HG03095 (cell line): ENCODE data around the gene UHRF2.
"Not testable (repeated sequence)": the region's sequence is repeated elsewhere in the genome, so short reads cannot be mapped to it uniquely, and the experiment has no call there.

Source experiments
- ATAC-seq: cut with Tn5 transposase; IDR thresholded peaks from one replicate; pipeline ENCODE4 v1.9.1; 2021; ENCODE audit warnings: moderate library complexity; ENCODE audit not compliant: unreplicated experiment

Gene UHRF2

DNA sequence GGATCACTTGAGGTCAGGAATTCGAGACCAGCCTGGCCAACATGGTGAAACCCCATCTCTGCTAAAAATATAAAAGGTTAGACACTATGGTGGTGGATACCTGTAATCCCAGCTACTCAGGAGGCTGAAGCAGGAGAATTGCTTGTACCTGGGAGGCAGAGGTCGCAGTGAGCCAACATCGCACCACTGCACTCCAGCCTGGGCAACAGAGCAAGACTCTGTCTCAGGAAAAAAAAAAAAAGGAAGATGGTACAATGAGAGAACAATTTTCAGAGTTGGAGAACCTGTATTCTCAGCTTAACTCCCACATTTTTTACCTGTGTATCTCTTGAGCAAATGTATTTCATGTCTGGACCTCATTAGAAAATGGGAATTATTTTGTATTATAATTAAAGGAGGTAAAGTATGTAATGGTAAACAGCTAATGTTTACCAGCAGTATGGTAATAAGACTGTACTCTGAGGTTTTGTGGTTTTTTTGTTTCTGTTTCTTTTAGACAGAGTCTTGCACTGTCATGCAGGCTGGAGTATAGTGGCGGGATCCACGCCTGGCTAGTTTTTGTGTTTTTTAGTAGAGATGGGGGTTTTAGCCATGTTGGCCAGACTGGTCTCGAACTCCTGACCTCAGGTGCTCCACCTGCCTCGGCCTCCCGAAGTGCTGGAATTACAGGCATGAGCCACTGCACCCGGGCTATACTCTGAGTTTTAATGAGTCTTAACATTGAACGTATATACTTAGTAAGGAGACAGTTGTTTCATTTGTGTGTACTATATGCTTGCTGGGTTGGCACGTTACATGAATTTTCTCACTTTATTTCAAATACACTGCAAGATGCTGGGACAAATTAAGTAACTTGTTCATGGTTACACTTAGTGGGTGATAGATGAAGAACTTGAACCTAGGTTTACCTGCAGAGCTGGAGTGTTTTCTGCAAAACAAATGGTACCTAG, 16.2 kb downstream of the UHRF2 start:
- ATAC-seq, result peak; percentile 94

DNA sequence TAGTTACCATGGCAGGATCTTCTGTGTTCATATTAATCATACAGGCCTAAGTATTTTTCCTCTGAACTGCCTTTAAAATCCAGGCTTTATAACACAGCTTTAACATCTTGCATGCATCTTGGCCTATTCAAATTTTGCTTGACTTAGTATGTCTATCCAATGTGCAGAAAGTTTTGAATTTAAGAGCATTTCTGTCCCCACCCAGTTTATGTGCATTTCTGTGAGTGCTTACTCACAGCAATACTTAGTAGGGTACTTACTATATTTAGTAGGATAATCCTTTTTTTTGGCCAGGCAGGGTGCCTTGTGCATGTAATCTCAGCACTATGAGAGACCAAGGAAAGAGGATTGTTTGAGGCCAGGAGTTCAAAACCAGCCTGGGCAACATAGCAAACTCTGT, 18.0 kb downstream of the UHRF2 start:
- no peak for ATAC-seq

DNA sequence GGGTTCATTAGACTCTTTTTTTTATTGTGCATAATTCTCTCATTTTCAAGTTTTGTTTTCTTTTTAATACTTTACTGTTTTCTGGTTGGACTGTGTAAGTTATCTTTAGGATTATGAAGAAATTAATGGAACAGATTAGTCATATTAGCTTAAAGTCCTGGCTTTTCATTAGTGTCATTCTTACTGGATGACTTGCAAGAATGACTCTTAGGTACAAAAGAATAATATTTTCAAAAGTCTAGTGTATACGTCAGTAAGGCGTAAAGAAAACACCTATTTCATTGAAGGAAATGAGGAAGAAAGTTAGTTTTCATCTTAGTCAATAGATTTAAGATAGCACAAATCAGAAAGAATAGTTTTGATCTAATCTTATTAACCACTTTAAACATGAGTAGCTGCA, 20.4 kb downstream of the UHRF2 start:
- ATAC-seq, result no peak

DNA sequence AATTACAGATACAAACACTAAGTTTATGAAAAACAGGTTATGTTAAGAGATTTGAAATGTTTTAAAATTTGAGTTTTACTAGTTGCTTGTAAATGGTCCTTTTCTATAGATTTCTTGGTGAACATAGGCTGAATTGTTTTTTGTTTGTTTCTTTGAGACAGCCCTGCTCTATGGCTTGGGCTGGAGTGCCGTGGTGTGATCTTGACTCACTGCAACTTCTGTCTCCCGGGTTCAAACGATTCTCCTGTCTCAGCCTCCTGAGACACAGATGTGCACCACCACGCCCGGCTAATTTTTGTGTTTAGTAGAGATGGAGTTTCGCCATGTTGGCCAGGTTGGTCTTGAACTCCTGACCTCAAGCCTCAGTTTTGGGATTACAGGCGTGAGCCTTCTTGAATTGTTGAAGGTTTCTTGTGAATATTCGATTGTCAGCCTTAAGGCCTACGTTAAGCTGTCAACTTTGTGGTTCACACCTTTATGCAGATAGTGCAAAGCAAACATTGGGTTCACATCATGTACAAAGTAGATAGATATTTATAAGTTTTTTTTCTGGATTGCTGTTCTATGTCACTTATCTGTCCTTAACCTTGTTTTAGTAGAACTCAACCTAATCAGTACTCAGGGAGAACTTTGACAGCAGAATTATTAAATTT, 26.2 kb downstream of the UHRF2 start:
- no peak for ATAC-seq

DNA sequence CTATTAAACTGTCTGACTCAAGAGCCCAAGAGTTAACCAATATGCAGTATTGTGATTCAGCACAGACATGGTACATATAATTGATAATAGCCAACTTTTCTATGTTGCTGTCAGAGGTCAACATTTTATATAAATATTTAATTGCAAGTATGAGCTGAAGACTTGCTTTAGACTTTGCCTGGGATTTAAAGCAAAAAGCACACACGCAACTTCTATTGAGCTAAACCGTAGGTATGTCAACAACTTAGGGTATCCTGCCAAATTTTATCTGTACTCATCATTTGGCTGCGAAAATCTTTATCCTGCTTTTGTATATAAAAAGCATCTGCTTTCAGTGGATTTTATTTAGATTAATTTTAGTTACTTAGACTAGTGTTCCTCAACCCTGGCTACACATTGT, 27.4 kb downstream of the UHRF2 start:
- ATAC-seq, result no peak

DNA sequence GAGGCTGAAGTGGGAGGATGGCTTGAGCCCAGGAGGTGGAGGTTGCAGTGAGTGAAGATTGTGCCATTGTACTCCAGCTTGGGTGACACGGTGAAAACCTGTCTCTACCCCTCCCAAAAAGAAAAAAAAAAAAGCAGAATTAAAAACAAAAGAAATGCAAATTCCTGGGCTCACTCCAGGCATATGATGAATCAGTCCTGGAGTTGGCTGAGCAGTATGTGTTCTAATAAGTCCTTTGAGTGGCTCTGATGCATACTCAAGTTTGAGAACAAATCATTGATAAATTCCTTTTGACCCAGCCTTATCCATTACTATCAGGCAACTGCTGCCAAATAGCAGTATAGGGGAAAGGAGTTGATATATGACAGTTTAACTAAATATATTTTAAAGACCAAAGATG, 28.3 kb downstream of the UHRF2 start:
- ATAC-seq, result no peak

DNA sequence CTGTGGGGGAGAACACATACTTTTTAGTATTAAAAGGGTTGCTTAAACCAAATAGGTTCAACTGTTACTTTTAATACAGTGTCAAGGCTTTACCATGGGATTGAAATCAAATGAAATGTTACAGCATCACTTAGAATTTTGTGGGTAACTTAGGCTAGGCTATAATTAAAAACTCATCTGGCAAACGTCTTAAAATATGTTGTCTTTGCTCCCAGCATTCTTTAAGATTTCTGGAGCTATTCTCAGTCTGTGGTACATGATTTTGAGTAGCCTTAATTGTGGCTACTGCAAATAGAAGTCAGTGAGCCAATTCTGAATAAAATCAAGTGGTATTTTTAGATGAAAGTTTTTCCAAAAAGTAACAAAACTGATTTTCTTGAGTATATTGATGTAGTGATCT, 30.7 kb downstream of the UHRF2 start:
- no peak for ATAC-seq

DNA sequence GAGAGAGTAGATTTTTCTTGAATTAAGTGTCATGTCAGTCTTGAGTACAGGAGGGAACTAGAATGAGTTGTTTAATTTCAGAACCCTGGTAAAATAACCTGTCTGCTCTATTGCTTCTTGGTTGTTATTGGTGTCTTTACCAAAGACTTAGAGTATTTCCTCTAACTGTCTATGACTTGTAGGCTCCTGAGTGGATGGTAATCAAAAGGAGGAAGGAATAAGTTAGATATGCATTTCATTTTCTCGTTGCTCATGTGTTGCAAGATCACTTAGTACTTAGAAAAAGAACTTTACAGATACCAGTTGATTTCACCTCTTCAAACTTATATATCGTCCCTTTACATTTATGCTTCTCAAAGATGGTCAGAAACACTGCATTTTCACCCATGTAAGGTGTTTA, 31.1 kb downstream of the UHRF2 start:
- ATAC-seq, result no peak

DNA sequence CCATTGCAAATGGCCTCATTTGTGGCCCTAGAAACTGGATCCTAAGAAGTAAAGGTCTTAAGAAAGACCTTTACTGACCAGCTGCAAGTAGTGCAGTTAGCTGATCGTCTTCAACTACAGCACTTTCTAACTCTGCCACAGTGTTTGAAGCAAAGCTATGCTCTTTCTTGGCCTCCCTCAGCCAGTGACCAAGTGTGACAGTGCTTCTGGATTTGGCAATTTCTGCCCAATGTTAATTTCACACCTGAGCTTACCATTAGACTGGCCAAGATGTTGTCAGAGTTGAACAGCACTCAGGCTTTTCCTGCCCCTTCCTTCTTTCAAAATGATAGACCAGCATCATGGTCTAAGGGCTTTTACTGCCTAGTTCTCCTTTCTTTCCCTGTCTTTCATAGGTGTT, 36.1 kb downstream of the UHRF2 start:
- no peak for ATAC-seq

DNA sequence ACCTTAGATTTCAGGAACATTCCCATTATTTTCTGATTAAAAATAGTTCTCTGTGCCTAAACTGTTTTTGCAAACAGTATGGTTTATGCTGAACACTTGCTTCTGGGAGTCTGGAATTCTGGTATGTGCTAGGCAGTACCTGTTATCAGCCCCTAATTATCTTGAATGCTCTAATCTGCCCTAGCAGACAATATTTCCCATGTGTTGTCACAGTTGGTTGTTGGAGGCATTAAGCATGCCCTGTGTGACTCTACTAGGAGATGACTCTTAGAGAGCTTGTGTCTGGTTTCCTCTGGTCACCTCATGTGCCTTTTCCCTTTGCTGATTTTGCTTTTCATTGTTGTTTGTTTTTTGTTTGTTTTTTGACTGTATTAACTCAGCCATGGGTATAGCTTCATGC, 36.6 kb downstream of the UHRF2 start:
- ATAC-seq, result no peak

DNA sequence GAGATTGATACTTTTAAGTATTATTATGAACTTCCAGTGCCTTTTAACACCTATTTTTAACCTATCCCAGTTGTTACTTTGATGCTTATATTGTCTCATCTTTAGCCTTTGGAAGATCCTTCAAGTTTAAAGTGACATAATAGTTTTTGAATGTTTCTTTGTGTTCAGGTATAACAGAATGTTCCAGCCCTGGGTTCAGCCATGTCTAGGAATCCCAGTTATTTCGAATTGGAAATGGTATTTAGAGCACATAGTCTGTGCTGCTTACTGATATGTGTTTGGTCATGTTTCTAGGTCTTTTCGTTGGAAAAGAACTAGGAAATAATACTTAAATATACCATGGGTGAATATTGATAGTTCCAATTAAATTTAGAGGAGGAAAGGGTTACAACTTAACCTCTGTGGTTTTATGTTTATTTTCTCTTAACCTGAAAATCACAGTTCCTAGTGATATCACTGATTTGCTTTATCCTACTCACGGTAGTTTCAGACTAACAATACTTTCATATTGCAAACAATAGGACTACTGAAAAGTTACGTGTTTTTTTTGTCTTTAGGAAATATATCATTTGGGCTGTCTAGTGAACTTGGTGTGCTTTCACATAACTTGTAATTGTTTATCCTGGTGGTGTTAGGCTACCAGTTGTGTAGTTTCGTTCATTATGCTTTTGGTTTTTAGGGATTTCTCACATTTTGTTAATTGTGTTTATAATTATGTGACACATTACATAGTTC, 37.8 kb downstream of the UHRF2 start:
- ATAC-seq, result no peak

DNA sequence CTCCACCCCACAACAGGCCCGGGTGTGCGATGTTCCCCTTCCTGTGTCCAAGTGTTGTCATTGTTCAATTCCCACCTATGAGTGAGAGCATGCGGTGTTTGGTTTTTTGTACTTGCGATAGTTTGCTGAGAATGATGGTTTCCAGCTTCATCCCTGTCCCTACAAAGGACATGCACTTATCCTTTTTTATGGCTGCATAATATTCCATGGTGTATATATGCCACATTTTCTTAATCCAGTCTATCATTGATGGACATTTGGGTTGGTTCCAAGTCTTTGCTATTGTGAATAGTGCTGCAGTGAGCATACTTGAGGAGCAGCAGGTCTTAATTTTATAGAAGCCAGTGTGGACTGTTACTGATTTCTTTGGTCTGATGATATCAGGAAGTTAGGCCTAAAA, 42.3 kb downstream of the UHRF2 start:
- ATAC-seq, result not testable (repeated sequence)

DNA sequence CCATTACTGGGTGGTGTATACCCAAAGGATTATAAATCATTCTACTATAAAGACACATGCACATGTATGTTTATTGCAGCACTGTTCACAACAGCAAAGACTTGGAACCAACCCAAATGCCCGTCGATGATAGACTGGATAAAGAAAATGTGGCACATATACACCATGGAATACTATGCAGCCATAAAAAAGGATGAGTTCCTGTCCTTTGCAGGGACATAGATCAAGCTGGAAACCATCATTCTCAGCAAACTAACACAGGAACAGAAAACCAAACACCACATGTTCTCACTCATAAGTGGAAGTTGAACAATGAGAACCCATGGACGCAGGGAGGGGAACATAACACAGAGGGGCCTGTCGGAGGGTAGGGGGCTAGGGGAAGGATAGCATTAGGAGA, 45.7 kb downstream of the UHRF2 start:
- ATAC-seq, result not testable (repeated sequence)

DNA sequence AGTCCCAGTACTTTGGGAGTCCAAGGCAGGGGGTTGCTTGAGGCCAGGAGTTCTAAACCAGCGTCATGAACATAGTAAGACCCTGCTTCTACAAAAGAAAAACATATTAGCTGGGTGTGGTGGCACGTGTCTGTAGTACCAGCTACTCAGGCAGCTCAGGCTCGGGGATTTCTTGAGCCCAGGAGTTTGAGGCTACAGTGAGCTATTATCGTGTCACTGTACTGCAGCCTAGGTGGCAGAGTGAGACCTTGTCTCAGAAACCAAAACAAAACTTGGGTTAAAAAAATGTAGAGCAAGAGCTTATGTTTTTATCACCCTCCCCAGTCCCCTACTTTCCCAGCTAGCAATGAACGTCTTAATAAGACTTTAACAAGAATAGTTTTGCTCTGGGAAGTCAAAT, 46.7 kb downstream of the UHRF2 start:
- no peak for ATAC-seq

DNA sequence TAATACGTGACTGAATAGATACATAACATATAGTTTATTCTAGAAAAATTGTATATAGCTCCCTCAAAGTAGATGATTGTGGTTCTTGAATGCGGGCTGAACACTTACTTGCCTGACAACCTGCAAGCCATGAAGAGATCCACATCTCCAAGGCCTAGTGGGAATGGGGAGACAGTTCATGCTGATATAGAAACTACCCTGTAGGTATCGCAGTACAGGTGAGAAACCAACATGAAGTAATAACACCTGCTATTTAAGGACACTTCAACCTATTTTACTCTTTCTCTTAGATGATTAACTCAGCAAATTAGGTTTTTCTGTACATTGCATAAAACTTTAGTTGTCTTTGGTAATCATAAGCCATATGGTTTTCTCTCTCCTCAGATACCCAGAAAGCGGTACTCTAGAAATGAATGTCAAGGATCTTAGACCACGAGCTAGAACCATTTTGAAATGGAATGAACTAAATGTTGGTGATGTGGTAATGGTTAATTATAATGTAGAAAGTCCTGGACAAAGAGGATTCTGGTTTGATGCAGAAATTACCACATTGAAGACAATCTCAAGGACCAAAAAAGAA, 47.3 kb downstream of the UHRF2 start:
- ATAC-seq, result no peak

DNA sequence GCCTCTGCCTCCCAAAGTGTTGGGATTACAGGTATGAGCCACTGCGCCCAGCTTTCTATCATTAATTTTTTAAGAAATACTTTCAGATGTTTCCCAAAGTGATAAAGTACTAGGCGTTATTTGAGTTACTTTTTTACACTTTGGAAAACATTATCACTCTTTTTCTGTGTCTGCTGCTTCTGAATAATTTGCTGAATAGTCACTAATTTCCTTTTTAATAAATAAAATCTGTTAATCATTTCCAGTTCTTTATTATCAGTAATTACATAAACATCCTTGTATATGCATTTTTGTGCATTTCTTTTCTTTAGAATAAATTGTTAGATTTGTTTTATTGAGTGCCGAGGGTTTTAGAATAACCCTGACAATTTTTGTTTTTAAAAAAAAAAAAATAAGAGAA, 48.6 kb downstream of the UHRF2 start:
- no peak for ATAC-seq

DNA sequence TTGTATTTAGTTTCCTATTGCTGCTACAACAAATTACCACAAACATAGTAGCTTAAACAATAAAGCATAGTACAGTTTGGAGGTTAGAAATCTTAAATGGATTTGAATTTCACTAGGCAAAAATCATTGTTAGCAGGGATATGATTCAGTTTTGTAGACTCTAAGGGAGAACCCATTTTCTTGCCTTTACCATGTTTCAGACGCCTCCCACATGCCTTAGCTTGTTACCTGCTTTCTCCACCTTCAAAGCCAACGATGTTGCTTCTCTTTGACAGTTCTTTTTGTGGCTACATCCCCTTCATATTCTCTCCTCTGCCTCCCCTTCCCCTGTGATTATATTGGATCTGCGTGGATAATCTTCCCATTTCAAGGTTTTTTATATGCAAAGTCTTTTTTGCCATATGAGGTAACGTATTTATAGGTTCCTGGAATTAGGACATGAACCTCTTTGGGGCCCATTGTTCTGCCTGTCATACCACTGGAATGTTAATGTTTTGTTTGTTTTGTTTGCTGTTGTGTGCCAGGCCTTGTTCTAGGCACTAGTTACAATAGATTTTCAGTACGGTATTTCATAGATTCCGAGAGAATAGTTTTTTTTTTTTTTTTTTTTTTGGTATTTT, 54.1 kb downstream of the UHRF2 start:
- ATAC-seq, result no peak

DNA sequence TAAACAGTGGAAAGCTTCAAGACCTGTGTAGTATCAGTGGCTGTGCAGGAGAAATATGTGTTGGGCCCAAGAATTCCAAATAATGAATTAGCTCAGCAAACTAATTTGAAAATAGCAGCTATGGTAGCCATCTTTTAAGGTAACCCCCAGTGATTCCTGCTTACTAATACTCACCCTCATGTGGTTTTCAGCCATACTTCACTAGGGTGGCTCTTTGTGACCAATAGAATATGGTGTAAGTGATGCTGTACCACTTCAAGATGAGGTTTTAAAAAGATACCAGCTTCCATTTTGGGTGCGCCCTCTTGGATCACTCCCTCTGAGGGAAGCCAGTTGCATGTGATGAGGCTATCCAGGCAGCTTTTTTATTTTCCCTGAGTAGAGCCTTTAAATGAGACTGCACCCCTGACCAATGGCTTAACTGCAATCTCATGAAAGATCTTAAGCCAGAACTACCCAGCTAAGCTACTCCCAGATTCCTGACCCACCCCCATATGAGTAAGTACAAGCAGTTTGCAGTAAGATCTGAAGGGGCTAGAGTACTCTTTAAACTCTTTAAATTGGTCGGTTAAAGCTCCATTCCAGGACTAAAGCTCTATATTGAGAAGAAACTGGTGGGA, 58.3 kb downstream of the UHRF2 start:
- ATAC-seq, result no peak

DNA sequence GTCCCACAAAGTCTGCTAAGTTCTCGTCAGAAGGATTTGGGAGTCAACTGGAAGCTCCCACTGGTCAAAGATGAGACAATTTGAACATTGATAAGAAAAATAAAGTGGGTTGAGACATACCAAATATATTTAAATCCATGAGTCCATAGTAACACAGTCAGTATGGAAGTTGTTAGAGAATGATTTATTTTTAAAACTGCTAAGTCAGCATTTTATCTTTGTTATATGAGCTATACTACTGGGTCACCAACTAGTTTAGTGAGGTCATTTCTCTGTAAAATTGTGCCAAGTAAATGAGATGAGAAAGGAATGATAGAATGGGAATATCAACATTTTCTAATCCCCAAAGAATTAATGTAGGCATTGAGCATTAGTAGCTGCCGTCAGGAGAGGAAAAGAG, 60.2 kb downstream of the UHRF2 start:
- ATAC-seq, result no peak

DNA sequence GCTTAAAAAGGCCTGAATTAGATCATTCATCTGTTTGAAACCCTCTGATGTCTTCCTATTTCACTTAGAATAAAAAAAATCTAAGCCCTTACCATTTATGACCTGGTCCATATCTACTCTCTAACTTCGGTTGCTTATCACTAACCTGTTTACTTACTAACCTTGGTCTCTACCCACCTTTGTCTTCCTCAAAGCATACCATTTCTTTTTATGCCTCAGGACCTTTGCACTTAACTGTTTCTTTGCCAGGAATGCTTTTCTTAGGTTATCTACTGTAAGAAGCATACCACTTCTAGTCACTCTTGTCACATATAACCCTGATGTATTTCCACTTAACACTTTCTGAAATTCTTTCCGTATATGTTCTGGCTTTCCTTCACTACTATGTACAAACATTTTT, 67.0 kb downstream of the UHRF2 start:
- no peak for ATAC-seq

DNA sequence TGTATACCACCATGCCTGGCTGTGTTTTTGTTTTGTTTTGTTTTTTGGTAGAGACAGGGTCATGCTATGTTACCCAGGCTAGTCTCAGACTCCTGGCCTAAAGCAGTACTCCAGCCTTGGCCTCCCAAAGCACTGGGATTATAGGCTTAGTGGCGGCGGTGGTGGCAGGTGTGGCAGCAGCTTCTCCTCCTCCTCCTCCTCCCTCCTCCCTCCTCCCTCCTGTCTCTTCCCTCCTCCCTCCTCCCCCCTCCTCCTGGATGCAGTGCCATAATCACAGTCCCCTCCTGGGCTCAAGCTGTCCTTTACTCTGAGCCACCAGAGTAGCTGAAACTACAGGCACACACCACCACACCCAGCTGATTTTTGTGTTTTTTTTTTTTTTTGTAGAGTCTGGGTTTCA, 71.2 kb downstream of the UHRF2 start:
- ATAC-seq, result no peak
